AG10803 (cell line): ENCODE results near the gene LRRC4B.

ENCODE experiments used
- DNase-seq: peaks from one replicate; pipeline ENCODE4 v3.0.0; 2010; ENCODE audit warnings: low read depth
- H3K4me3 ChIP-seq: 2 replicates; pipeline ENCODE4 v1.5.1; 2011; ENCODE audit warnings: mild to moderate bottlenecking, low read length, control low read depth
- TF ChIP-seq, protein P1 (sequence below): conservative IDR thresholded peaks from 2 replicates; pipeline ENCODE4 v1.5.1; 2011; ENCODE audit warnings: mild to moderate bottlenecking, low read length, control low read depth, inconsistent platforms

The LRRC4B gene

DNA sequence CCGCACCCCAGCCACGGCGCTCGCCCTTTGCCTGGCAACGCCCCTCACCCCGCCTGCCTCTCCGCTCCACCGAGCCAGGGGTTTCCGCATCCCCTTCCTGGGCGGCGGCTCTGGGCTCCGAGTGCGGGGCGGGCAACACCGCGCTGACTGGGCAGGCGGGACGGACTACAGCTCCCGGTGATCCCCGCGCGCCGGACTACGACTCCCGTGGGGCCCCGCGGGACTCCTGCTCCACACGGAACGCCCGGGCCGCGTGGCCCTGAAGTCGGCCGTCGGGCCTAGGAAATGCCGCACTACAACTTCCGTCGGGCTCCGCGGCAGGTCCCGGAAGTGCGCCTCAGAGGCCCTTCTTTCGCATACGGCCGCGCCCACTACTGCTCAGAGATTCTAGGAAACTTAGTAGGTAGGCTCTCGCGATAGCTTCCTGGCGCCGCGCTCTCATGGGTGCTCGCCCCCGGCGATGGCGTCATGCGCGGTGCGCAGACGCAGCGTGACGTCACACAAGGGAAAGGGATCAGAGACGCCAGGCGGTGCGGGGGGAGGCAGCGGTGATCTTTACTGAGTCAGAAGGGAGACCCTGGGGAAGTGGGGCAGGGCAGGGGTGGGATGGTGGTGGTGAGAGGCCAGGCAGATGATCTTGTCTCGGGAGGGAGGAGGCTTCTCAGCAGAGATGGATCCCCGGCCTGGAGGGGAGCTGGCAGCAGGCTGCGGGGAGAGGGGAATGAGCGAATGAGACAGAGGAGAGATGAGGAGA lies 57.0 kb downstream of the LRRC4B start, which contains the start of gene JOSD2:
JOSD2 (minus strand) TSS at position 123 of the 754 bp plus-strand sequence. CDS start 760 bp downstream, outside the sequence.
- TF ChIP-seq, protein P1, sequence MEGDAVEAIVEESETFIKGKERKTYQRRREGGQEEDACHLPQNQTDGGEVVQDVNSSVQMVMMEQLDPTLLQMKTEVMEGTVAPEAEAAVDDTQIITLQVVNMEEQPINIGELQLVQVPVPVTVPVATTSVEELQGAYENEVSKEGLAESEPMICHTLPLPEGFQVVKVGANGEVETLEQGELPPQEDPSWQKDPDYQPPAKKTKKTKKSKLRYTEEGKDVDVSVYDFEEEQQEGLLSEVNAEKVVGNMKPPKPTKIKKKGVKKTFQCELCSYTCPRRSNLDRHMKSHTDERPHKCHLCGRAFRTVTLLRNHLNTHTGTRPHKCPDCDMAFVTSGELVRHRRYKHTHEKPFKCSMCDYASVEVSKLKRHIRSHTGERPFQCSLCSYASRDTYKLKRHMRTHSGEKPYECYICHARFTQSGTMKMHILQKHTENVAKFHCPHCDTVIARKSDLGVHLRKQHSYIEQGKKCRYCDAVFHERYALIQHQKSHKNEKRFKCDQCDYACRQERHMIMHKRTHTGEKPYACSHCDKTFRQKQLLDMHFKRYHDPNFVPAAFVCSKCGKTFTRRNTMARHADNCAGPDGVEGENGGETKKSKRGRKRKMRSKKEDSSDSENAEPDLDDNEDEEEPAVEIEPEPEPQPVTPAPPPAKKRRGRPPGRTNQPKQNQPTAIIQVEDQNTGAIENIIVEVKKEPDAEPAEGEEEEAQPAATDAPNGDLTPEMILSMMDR: no peak
- H3K4me3 ChIP-seq: peak within 1 kb of the TSS; percentile 95

DNA sequence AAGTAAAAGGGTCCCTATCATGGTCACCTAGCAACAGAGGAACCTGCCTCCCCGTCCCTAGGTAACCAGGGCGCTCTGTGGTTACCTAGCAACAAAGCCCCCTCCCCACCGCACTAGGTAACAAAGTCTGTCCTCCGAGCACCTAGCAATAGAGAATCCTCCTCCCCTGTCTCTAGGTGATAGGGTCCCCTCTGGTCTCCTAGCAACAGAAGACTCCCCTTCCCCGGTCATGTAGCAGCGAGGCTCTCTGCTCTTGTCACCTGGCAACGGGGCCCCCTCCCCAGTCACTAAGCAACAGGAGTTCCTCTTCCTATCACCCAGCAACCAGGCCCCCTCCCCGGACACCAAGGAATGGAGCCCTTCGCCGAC lies 57.6 kb downstream of the LRRC4B start:
- H3K4me3 ChIP-seq: peak overlapping the region; percentile 95
- TF ChIP-seq, protein P1: no peak
- DNase-seq: no peak

More for the DNA sequence above, 57.0 kb downstream of the LRRC4B start, which contains the start of gene JOSD2:
- peak; percentile 99 for DNase-seq

DNA sequence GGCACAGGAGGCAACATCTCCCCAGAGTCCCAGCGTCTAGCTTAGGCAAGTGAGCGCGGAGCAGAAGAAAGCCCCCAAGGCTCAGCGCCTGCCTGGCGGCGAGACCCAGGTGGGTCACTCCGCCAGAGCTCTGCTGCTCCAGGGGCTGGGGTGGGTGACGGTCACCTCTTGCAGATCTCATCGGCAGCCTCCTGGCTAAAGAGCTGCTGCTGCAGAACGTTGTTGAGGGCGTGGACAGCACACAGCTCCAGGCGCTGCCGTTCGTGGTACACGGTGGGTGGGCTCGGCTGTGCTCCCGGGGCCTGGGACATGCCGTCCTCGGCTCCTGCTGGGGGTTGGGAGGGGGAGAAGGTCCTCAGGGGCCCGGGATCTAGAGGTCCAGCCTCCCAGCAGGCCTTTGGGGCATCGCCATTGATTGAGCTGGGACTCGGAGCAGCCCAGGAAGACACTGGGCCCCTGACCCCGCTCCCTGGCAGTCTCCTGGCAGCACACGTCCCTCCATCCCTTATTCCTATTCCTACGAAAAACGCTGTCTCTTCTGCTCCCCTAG lies 58.0 kb downstream of the LRRC4B start:
- no peak for DNase-seq
- H3K4me3 ChIP-seq: peak overlapping the region; percentile 95
- TF ChIP-seq, protein P1: no peak

DNA sequence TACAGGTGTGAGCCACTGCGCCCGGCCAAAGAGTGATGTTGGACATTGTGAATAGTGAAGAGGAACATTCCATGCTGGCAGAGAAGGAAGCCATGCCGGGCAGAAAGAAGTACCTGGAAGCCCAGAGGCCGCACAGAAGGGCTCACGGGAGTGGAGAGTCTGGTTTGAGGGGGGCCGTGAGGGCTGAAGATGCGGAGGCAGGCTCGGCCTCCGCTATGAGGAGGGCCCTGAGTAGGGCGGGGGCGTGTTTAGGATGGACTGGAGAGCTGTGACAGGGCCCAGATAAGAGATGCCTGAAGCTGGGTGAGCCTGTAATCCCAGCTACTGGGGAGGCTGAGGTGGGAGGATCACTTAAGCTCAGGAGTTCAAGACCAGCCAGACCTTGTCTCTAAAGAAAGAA lies 58.9 kb downstream of the LRRC4B start:
- TF ChIP-seq, protein P1: no peak
- H3K4me3 ChIP-seq: no peak overlapping the region
- DNase-seq: no peak

DNA sequence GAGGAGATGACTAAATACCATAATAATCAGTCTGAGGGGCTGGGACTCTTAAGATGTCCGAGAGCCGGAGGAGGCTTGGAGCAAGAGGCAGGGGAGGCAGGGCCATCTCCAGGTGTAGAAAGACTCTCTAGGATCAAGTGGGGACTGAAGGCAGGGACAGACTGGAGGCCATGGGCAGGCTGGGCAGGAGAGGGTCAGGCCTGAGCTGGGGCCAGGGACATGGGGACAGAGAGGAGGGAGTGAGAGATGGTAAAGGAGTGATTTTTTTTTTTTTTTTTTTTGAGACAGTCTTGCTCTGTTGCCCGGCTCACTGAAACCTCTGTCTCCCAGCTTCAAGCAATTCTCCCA lies 59.4 kb downstream of the LRRC4B start:
- H3K4me3 ChIP-seq: no peak overlapping the region
- DNase-seq: no peak
- TF ChIP-seq, protein P1: no peak

DNA sequence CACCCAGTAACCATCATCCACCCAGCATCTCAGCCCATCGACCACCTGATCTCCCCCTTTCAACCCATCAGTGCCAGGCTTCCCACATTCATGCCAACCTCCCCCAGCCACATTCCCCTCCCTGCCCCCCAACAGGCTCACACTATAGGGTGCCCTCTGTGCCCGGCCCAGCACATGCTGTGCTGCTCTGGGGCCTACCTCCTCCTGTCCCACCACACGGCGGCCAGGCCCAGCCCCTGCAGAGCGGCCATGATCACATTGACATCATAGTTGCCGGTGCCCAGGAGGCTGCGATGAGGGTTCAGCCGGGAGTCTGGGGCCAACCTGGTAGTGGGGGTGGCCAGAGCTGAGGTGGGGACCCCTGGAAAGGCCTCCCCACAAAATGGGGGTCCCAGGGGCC lies 60.9 kb downstream of the LRRC4B start:
- TF ChIP-seq, protein P1: no peak
- DNase-seq: no peak
- H3K4me3 ChIP-seq: no peak overlapping the region

DNA sequence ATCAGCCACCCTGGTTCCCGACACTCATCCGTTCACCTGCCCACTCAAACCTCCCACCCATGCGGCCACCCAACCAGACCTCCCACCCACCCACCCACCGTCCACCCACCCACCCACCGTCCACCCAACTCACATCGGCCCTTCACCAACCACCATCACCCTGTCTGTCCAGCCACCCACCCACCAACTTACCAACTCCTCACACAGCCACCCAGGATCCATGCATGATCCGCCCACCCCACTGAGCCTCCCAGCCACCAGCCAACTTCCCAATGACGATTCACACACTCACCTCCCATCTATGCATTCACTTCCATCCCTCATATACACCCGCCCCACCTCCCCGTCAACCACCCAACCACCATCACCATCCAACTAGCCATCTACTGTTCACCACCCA lies 61.5 kb downstream of the LRRC4B start:
- no peak for DNase-seq
- TF ChIP-seq, protein P1: no peak

More for the DNA sequence above, 61.5 kb downstream of the LRRC4B start:
- H3K4me3 ChIP-seq: no peak overlapping the region
